Kidney (tissue), 14 donors: ENCODE measurements around the gene SENP1. TPM values are rescaled to one million over a fixed set of nuclear protein-coding genes. Genes with fewer than 3 reads are reported as not detected.

Source experiments
- DNase-seq, 5 donors: peaks; one replicate each; pipeline ENCODE4 v3.0.0-alpha.2; 2013 to 2020
- FAIRE-seq: peaks from 2 replicates; lab custom pipeline; 2012; peaks lifted over from hg19 to GRCh38; lab: Jason Lieb, UNC
- H3K27ac ChIP-seq, 2 donors: one replicate each; pipeline ENCODE4 v1.7.0; 2013; ENCODE audit warnings: low read depth in 2 of 2, low read length in 2 of 2, inconsistent platforms in 1 of 2
- H3K27me3 ChIP-seq: one replicate; pipeline ENCODE4 v1.7.1; 2013; ENCODE audit warnings: low read length, inconsistent platforms; ENCODE audit not compliant: control insufficient read depth, insufficient read depth
- H3K36me3 ChIP-seq, 3 donors: one replicate each; pipeline versions ENCODE4 v1.7.0 to v1.7.1; 2013; ENCODE audit warnings: low read length in 3 of 3, control low read depth in 1 of 3, inconsistent platforms in 1 of 3; ENCODE audit not compliant: insufficient read depth in 3 of 3, control insufficient read depth in 2 of 3
- H3K4me1 ChIP-seq, 3 donors: one replicate each; pipeline versions ENCODE4 v1.7.0 to v1.7.1; 2013; ENCODE audit warnings: low read length in 3 of 3, inconsistent platforms in 1 of 3, low read depth in 1 of 3; ENCODE audit not compliant: control insufficient read depth in 2 of 3, insufficient read depth in 2 of 3
- H3K4me3 ChIP-seq, 3 donors: one replicate each; pipeline versions ENCODE4 v1.7.0 to v1.8.1; 2013; ENCODE audit warnings: low read length in 3 of 3, control low read depth in 1 of 3, inconsistent platforms in 1 of 3
- H3K9ac ChIP-seq, 3 donors: one replicate each; pipeline versions ENCODE4 v1.7.0 to v1.7.1; 2013; ENCODE audit warnings: low read length in 3 of 3, control low read depth in 1 of 3, inconsistent platforms in 1 of 3
- H3K9me3 ChIP-seq, 3 donors: one replicate each; pipeline versions ENCODE4 v1.7.0 to v1.7.1; 2013; ENCODE audit warnings: low read length in 3 of 3, control low read depth in 1 of 3, inconsistent platforms in 1 of 3; ENCODE audit not compliant: control insufficient read depth in 2 of 3, insufficient read depth in 1 of 3
- intact Hi-C: fragments of 100-400 bp; cut with DNase I; formaldehyde crosslinking; loops from one replicate; pipeline ENCODE4 v1.11.1; 2022
- polyA plus RNA-seq: library from polyadenylated mRNA; stranded (reverse); fragments of 350-450 nt; fragmentation: Illumina TruSeq; extraction: RNeasy Lipid Tissue Mini Kit (QIAGEN cat#74804); gene quantifications from one replicate; pipeline ENCODE4 v1.2.3, GENCODE V29; 2014; ENCODE audit warnings: low read depth, low replicate concordance; ENCODE audit not compliant: insufficient read depth
- total RNA-seq: library from RNA; stranded (reverse); fragmentation: NEBNext Ultra II Directional; extraction: Animal tissue kit (Norgen Biotek cat#: 25700); gene quantifications from one replicate; pipeline ENCODE4 v1.2.1, GENCODE V29; 2021
- TF ChIP-seq, protein P1 (sequence below): IDR thresholded peaks from 3 replicates; pipeline ENCODE4 v1.5.1; 2012; ENCODE audit warnings: mild to moderate bottlenecking, moderate library complexity, borderline replicate concordance; ENCODE audit not compliant: insufficient read depth; ENCODE audit errors: extremely low read depth
- donor health status: control.
- donor health status: control.
- donor health status: control.
- donor health status: control.
- donor health status: control.
- donor health status: DM: yes; HTN: yes; CAD: no.
- donor health status: Normal renal cell carcinoma (clear cell type).

The SENP1 gene
- total and polyA plus RNA-seq, 2 donors from 2014 or later, result 3.5 to 19.4 TPM

DNA sequence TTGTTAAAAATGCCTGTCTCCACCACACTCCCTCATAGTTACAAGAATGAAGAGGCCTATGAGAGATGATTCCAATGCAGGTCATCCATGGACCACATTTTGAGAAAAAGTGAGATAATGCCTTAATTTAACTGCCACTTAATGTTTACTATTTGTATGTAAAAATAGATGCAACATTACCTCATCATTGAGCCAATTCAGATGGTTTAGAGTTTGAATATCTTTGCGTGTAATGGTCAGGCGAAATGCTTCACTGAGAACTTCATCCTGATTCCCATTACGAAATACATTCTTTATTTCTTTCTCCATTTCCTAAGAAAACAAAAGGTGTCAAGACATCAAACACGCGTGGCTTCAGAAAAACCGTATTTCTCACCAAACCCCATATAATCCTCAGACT lies 42.3 kb downstream of the SENP1 start:
- intact Hi-C loops, result no loop called here
- H3K36me3 ChIP-seq, result peaks cover 6 to 32% (median 26%) of the 10 kb centered on the region in 3 donors

GRCh38 chr12:48061938-48062719 lies 43.8 kb downstream of the SENP1 start:
- TF ChIP-seq, protein P1, sequence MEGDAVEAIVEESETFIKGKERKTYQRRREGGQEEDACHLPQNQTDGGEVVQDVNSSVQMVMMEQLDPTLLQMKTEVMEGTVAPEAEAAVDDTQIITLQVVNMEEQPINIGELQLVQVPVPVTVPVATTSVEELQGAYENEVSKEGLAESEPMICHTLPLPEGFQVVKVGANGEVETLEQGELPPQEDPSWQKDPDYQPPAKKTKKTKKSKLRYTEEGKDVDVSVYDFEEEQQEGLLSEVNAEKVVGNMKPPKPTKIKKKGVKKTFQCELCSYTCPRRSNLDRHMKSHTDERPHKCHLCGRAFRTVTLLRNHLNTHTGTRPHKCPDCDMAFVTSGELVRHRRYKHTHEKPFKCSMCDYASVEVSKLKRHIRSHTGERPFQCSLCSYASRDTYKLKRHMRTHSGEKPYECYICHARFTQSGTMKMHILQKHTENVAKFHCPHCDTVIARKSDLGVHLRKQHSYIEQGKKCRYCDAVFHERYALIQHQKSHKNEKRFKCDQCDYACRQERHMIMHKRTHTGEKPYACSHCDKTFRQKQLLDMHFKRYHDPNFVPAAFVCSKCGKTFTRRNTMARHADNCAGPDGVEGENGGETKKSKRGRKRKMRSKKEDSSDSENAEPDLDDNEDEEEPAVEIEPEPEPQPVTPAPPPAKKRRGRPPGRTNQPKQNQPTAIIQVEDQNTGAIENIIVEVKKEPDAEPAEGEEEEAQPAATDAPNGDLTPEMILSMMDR, result no peak
- Histone ChIP-seq H3K27ac (no peak overlapping the region), H3K27me3 (no peaks in the 10 kb centered on the region), H3K4me3 (no peak overlapping the region), H3K9ac (no peak overlapping the region), H3K9me3 (peaks cover 0 to 2% (median 0%) of the 10 kb centered on the region in 3 donors), H3K36me3 (peaks cover 6 to 32% (median 26%) of the 10 kb centered on the region in 3 donors), H3K4me1 (no peaks in the 10 kb centered on the region)
- no peak for FAIRE-seq
- peak in 2 of 5 donors; percentile 56 to 57 for DNase-seq
- intact Hi-C loops, result no loop called here

More for the DNA sequence above, 42.3 kb downstream of the SENP1 start:
- no peak for FAIRE-seq
- Histone ChIP-seq H3K9ac (no peak overlapping the region), H3K27me3 (no peaks in the 10 kb centered on the region), H3K9me3 (peaks cover 0 to 2% (median 0%) of the 10 kb centered on the region in 3 donors), H3K4me1 (no peaks in the 10 kb centered on the region), H3K4me3 (no peak overlapping the region), H3K27ac (no peak overlapping the region)
- TF ChIP-seq, protein P1, result no peak
- DNase-seq, result no peak

DNA sequence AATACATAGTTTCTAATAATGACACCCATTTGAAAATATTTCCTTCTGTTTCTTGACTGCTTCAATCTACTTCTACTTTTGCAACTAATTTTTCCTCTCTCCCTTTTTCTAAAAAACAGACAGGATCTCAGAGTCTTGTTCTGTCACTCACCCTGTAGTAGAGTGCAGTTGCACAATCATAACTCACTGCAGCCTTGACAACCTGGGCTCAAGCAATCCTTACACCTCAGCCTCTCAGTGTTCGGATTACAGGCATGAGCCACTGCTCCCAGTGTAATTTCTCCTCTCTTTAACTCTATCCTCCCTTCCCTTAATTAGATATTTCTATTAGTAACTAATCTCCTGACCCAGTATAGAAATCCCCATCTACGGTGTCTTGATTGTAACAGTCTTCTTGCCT lies 45.4 kb downstream of the SENP1 start:
- Histone ChIP-seq H3K27ac (no peak overlapping the region), H3K4me1 (no peaks in the 10 kb centered on the region), H3K9ac (no peak overlapping the region), H3K4me3 (no peak overlapping the region), H3K9me3 (peaks cover 0 to 2% (median 0%) of the 10 kb centered on the region in 3 donors), H3K36me3 (peaks cover 6 to 31% (median 26%) of the 10 kb centered on the region in 3 donors), H3K27me3 (no peaks in the 10 kb centered on the region)
- intact Hi-C loops, result no loop called here
- no peak for DNase-seq
- TF ChIP-seq, protein P1, result no peak
- no peak for FAIRE-seq
